Measurements from ENCODE around the gene OR7C2.

OR7C2 gene

DNA sequence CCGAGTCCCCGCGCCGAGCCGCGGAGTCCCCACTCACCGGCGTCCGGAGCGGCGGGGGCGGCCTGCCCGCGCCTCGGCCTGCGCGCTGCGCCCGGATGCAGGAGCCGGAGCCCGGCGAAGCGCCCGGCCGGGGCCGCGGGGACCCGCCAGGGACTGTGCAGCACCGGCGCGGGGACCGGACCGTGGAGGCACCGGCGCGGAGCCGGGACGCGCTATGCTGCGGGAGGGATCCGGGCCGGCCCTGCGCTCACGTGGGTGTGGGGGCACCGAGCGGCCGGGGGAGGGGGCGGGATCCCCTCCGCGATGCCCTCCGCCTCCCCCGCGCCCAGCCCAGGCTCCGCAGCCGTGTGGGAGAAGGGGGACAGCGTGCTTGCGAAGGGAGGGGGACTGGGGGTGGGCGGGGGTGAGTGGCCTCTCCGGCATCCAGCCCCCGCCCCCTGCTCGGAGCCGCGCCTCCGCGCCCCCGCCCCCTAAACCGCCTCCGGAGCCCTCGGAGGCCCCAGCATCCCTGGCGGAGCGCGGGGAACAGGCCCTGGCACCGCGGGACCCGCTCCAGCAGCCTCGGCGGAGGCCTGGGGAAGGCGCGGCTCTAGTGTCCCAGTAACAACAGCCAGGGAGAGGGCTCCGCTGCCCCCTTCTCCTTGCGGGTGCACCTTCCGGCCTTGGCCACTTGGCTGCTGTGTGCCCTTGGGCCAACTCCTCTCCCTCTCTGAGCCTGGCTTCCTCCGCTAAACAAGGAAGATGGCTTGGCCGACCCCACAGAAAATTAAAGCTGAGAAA, 38.4 kb downstream of the OR7C2 start, which contains the start of gene SLC1A6:
TSS of gene SLC1A6 (minus strand) at position 389 of the 780 bp plus-strand sequence. CDS start 6,954 bp downstream, outside the sequence.
- no peak for DNase-seq

DNA sequence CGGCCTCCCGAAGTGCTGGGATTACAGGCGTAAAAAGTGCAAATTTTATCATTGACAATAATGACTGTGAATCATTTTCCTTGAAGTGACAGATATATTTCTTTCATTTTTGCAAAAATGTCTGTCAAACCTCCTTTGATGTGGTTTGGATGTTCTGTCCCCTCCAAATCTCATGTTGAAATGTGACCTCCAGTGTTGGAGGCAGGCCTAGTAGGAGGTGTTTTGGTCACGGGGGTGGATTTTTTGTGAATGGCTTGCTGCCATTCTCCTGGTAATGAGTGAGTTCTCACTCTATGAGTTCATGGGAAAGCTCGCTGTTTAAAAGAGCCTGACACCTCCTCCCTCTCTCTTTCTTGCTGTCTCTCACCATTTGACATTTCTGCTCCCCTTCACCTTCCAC, 43.8 kb downstream of the OR7C2 start:
- DNase-seq = no peak

Data from SW 1271 (cell line).